Measurements from ENCODE around the gene MYO16. TPM values are rescaled to one million over a fixed set of nuclear protein-coding genes. Genes with fewer than 3 reads are reported as not detected.

MYO16 gene
- polyA plus RNA-seq, 4 donors: 0.38 to 0.55 (median 0.46) TPM

DNA sequence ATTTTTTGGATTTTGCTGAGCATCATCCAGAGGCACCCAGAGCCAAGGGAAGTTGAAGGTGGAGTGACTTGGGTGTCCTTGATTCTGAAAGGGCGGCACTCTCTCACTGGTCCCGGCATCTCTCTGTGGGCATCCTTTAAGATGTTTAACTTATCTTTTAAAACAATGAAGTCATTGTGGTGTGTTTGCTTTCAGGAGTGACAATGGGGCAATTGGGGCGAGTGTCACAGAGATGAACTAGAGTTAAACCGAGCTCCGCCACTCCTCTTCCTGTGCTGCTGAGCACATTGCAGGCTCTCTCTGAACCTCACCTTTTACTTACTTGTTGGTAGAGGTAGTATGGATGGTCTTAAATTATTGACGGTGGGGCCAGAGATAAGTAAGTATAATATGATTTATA lies 295.7 kb downstream of the MYO16 start:
- DNase-seq (ENCODE audit: low read depth in 4 of 4, low spot score in 2 of 4): no peak

DNA sequence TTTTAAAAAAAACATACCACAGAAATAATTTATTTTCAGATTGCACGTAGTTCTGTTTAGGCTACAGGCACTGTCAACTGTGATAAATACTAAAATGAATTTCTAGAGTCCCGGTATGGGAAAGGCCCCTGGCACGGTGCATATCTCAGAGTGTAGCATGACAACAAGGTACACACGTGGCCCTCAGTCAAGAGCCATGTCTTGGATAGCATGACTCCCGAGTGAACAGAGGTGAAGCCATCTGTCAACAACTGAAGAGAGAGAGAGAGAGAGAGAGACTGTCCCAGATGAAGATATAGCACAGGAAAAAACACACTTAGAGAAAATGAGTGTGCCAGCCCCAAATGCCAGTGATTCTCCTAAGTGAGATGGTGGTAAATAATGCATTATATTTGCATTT lies 297.5 kb downstream of the MYO16 start:
- no peak for DNase-seq (ENCODE audit: low read depth in 4 of 4, low spot score in 2 of 4)

GRCh38 chr13:108927615-108928014 lies 298.2 kb downstream of the MYO16 start:
- no peak for DNase-seq (ENCODE audit: low read depth in 4 of 4, low spot score in 2 of 4)

- DNase-seq (ENCODE audit: low read depth in 4 of 4, low spot score in 2 of 4): no peak
Observed at GRCh38 chr13:108929532-108930206, 300.3 kb downstream of the MYO16 start.

DNA sequence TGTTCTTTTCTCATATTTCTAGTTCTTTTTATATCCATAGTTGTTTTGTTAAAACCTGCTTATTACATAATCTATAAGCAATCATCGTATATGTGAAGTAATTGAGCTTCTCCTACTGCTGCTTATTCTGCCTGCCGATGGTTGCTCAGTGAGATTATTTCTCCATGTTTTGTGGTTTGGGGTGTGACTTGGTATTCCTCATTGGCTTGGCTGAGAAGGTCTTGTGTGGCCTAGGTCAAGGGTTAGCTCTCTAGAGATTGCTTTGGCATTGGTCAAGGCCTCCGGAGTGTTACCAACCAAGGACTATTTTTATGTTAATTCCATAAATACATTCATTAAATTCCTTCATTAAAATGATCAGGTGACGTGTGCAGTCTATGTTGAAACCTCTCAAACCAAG lies 302.8 kb downstream of the MYO16 start:
- DNase-seq (ENCODE audit: low read depth in 4 of 4, low spot score in 2 of 4): no peak

GRCh38 chr13:108933061-108933460 lies 303.6 kb downstream of the MYO16 start:
- DNase-seq (ENCODE audit: low read depth in 4 of 4, low spot score in 2 of 4): no peak

GRCh38 chr13:108938155-108938554 lies 308.7 kb downstream of the MYO16 start:
- no peak for DNase-seq (ENCODE audit: low read depth in 4 of 4, low spot score in 2 of 4)

DNA sequence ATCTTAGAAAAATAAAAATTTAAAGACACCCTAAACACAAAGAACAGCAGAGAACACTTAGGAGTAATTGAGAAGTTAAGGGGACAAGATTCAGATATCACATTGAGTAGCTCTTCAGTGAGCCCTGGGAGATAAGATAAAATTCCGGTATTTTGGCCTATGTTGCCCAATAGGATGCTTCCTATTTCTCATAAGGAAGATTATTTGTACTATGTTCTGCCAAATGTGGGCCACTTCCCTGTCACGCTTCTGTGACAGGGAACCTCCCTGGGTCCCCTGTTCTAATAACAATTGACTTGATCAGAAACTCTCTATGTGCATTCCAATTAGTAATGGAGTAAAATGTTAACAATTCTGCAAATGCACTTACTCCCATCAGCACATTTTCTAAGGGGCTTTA lies 310.7 kb downstream of the MYO16 start:
- no peak for DNase-seq (ENCODE audit: low read depth in 4 of 4, low spot score in 2 of 4)

DNA sequence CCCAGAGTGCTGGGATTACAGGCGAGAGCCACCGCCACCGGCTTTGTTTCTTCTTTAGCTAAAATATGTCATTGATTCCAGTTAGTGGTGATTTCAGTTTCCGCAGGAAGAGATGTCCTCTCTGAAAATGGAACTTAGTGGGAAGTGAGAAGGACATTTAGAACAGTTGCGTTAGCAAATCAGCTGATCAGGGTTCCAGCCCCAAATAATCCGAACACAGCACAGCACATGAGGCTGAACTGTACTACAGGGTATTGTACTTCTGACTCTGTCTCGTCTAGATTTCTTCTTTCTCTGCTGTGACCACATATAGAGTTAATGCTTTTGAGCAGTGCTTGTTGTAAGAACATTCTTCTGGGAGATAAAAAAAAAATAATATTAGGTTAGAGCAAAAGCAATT lies 314.4 kb downstream of the MYO16 start:
- DNase-seq (ENCODE audit: low read depth in 4 of 4, low spot score in 2 of 4): no peak

DNA sequence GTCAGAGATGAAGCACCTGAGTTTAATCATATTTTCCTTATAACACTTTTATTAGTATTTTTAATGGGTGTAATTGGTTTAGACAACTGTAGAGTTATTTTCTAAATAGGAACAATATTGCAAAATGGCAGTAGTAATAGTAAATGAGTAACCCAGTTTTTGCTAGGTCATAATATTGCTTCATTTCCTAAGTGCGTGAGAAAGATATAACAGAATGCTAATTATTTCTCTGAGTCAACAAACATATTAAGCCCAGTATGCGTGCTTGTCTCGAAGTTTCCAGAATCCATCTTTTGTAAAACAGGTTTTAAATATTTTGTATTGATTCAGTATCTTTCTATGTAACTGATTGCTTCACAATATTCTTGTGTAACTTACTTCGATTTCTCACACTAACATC lies 315.3 kb downstream of the MYO16 start:
- DNase-seq (ENCODE audit: low read depth in 4 of 4, low spot score in 2 of 4): no peak

DNA sequence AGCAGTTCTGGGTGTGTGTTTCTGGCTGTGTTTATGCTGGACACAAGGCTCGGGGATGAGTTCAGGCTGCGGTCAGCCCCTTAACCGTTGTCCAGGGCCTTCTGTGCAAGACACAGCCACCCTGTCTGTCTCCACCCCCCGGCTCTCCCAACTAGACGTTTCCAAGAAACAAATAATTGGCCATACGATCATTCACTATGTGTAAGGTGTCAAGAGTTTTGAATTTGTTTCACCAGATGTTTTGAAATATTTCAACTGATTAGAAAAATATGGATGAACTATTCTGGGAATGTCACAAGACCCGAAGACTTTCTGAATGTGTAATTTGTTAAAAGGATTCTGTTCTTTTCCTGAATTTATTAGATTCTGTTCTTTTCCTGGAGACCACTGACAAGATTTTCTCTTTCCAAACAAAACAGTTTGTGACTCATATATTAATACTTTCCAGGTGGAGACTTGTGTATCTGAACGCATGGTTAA lies 318.2 kb downstream of the MYO16 start:
- no peak for DNase-seq (ENCODE audit: low read depth in 4 of 4, low spot score in 2 of 4)

DNA sequence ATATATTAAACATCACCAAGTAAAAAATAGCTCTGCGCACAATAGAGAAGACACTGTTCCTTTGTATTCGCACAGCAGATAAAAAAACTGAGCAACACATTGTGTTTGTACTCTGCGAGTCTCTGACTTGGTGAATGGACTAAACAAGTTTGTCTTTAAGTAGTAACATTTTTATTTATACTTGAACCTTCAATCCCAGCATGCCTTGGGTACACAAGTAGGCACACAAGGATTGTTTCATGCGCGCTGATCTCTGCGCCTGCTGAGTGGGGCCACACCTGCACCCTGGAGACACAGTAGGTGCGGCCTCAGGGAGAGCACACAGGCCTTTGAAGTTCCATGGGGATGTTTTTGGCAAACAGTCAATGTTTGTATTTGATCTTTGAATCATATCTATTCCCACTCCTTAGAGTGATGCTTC lies 318.9 kb downstream of the MYO16 start:
- DNase-seq (ENCODE audit: low read depth in 4 of 4, low spot score in 2 of 4): no peak

- no peak for DNase-seq (ENCODE audit: low read depth in 4 of 4, low spot score in 2 of 4)
Observed at GRCh38 chr13:108950333-108951010, 321.1 kb downstream of the MYO16 start.

DNA sequence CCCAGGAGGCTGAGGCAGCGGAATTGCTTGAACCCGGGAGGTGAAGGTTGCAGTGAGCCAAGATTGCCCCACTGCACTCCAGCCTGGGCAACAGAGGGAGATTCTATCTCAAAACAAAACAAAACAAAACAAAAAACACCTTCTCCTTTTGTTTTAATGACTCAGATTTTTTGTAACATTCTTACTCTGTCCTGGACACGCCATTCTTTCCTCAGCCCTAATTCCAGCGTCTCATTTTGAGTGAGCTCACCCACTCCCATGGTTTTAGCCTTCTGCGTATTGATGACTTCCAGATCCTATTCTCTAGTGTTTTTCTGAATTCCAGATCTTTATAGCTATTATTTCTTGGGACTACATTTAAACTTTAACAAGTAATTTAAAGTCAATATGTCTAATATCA lies 326.3 kb downstream of the MYO16 start:
- DNase-seq (ENCODE audit: low read depth in 4 of 4, low spot score in 2 of 4): no peak

- DNase-seq (ENCODE audit: low read depth in 4 of 4, low spot score in 2 of 4): no peak
Observed at GRCh38 chr13:108957369-108958012, 328.1 kb downstream of the MYO16 start.

GRCh38 chr13:108958013-108958376 lies 328.6 kb downstream of the MYO16 start:
- DNase-seq (ENCODE audit: low read depth in 4 of 4, low spot score in 2 of 4): no peak

DNA sequence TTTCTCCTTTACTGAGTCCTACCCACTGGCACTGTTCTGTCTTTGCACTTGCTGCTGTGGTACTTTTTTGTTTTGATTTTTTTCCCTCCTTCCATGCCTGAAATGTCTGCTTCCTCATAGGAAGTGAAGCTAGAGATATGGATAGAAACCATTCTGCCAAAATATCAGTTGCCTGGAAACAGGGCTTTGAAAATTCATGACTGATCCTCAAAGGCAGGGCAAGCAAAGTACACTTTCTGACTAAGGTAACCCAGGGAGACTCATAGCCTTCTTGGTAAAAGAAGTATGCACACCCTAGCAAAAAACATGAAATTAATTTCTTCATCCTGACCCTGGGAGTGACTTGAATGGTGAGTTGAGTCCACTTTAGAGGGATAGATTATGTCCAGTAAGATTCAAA lies 329.8 kb downstream of the MYO16 start:
- DNase-seq (ENCODE audit: low read depth in 4 of 4, low spot score in 2 of 4): no peak

- no peak for DNase-seq (ENCODE audit: low read depth in 4 of 4, low spot score in 2 of 4)
Observed at GRCh38 chr13:108960006-108960405, 330.6 kb downstream of the MYO16 start.

GRCh38 chr13:108961542-108962125 lies 332.2 kb downstream of the MYO16 start:
- DNase-seq (ENCODE audit: low read depth in 4 of 4, low spot score in 2 of 4): peak; percentile 25 to 42 (median 33)

GRCh38 chr13:108962654-108963053 lies 333.2 kb downstream of the MYO16 start:
- no peak for DNase-seq (ENCODE audit: low read depth in 4 of 4, low spot score in 2 of 4)

- no peak for DNase-seq (ENCODE audit: low read depth in 4 of 4, low spot score in 2 of 4)
Observed at GRCh38 chr13:108963276-108963810, 333.9 kb downstream of the MYO16 start.
